ENCODE results near the gene SPTBN1.

The SPTBN1 gene

DNA sequence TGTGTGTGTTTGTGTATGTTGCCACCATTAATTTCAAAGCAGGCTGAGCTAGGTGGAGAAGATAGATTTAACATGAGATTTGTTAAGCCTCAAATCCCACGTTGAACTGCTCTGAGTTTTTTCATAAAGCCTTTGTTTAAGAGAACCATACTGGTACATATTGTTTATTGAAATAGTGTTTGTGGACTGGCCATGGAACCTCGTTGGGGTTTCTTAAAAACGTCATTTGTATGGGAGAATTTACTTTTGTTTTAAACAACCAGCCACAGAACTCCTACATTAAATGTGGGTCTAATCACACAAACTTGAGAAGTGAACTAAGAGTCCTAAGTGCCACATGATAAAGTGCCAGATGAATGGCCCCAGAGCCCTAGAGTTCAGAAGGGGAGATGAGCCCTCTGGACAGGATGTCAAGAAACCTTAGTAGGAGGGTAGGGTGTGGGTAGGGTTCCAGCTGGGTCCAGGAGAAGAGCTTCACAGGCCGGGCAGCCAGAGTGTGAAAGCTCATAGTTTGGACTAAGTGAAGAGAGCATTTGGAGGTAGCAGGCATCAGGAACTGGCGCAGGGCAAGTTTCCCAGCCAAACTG lies 146.7 kb downstream of the SPTBN1 start:
- no peak for DNase-seq (ENCODE audit: low spot score)
- in situ Hi-C loops (cut with MboI; ENCODE audit: low pct_unique_long_range_greater_than_20kb, low sequenced_read_pairs, unreplicated experiment), result no loop called here
- TF ChIP-seq, protein P1, sequence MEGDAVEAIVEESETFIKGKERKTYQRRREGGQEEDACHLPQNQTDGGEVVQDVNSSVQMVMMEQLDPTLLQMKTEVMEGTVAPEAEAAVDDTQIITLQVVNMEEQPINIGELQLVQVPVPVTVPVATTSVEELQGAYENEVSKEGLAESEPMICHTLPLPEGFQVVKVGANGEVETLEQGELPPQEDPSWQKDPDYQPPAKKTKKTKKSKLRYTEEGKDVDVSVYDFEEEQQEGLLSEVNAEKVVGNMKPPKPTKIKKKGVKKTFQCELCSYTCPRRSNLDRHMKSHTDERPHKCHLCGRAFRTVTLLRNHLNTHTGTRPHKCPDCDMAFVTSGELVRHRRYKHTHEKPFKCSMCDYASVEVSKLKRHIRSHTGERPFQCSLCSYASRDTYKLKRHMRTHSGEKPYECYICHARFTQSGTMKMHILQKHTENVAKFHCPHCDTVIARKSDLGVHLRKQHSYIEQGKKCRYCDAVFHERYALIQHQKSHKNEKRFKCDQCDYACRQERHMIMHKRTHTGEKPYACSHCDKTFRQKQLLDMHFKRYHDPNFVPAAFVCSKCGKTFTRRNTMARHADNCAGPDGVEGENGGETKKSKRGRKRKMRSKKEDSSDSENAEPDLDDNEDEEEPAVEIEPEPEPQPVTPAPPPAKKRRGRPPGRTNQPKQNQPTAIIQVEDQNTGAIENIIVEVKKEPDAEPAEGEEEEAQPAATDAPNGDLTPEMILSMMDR (IDR thresholded peaks at IDR 0.05; ENCODE audit: extremely low read depth, insufficient read depth, missing control alignments), result no peak

DNA sequence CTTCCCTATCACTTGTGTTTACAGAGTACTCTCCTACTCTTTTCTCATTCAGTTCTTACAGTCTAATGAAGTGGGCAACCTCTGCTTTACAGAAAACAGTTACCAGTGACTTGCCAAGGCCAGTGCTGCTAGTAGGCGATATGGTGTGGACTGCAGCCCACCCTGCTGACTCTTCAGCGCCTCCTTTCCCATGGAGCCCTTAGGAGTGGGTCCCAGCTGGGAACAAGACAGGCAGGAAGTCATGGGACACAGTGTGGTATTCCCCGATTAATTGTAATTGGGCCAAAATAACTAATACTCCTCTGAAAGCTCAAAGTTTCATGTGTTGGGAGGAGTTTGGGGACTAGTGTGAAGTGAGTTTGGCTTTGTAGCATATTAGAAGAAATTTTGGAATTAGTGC lies 147.2 kb downstream of the SPTBN1 start:
- DNase-seq (ENCODE audit: low spot score), result no peak
- in situ Hi-C loops (cut with MboI; ENCODE audit: low pct_unique_long_range_greater_than_20kb, low sequenced_read_pairs, unreplicated experiment), result no loop called here
- TF ChIP-seq, protein P1 (IDR thresholded peaks at IDR 0.05; ENCODE audit: extremely low read depth, insufficient read depth, missing control alignments), result no peak

DNA sequence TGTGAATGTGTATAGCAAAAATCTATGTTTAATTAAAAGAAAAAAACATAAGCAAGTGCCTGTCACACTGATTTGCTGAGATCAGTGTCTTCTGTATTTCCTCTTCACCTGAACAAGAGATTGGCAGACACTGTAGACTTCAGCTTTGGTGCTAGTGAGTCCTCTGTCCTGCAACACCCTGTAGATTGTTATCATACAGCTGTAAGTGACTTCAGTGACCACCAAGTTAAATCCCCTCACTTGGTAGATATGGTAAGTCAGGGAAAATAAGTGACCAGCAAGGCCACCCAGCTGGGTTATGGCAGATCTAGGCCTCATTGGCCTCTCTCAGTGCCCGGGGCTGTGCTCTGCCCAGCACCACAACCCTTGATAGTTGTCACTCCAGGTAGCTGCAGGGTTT lies 147.7 kb downstream of the SPTBN1 start:
- in situ Hi-C loops (cut with MboI; ENCODE audit: low pct_unique_long_range_greater_than_20kb, low sequenced_read_pairs, unreplicated experiment), result no loop called here
- no peak for DNase-seq (ENCODE audit: low spot score)
- TF ChIP-seq, protein P1 (IDR thresholded peaks at IDR 0.05; ENCODE audit: extremely low read depth, insufficient read depth, missing control alignments), result no peak

DNA sequence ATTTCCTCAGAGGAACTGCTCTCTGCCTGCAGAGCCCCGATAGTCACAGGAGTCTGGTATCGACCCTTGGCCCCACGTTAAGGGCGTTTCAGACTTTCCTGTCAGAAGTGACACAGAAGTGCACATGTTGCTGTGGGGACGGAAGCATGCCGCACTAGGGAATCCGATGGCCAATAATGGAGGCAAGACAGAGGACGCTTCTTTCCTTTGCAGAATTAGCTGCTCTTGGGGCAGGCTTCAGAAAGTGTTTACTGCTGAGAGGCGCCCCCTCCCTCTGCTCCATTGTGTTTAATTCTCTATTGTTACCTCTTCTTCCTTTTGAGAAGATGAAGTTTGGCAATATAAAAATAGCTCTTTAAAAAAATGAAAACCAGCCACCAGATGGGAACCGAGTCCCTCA lies 148.7 kb downstream of the SPTBN1 start:
- TF ChIP-seq, protein P1 (IDR thresholded peaks at IDR 0.05; ENCODE audit: extremely low read depth, insufficient read depth, missing control alignments), result no peak
- no peak for DNase-seq (ENCODE audit: low spot score)
- in situ Hi-C loops (cut with MboI; ENCODE audit: low pct_unique_long_range_greater_than_20kb, low sequenced_read_pairs, unreplicated experiment), result no loop called here

DNA sequence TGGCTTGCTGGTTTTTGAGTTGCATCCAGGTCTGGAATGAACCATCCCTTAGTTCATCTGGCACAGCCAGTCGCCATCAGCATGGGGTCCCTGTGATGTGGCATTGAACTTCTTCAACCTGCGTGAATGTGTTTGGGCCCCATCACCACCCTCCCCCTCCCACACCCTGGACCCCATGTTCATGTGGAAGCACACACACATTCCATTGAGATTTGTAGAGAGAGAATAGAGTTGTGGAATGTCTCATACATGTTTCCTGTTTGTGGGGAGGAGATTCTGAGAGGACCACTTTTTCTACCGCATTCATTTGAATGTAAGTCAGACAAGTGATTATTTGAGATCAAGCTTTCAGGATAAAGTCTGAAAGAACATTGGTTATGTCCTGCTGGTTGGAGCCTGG lies 149.7 kb downstream of the SPTBN1 start:
- in situ Hi-C loops (cut with MboI; ENCODE audit: low pct_unique_long_range_greater_than_20kb, low sequenced_read_pairs, unreplicated experiment), result no loop called here
- DNase-seq (ENCODE audit: low spot score), result no peak
- TF ChIP-seq, protein P1 (IDR thresholded peaks at IDR 0.05; ENCODE audit: extremely low read depth, insufficient read depth, missing control alignments), result no peak

DNA sequence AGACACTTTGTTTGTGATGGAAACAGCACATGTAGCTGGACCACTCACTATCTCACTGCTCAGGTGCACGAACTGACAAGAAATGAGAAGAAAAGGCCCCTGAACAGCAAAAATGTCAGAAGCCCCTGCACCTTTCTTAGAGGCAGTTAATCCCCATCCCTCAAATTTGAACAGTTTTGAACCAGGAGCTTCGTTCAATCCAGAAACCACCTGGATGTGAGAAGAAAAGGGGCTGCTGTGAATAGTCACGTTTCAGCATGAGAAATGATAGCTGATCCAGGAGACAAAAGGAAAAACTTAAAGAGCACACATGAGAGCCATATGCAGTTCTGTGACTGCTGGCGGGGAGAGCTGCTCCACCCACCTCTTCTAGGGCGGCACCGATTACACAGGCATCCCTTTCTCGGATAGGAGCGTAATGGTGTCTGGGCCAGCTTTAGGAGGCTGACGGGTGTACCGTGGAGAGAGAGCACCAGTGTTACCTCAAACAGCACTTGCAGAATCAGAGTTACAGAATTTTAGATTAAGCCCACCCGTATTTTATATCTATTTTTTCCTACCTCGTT lies 150.3 kb downstream of the SPTBN1 start:
- TF ChIP-seq, protein P1 (IDR thresholded peaks at IDR 0.05; ENCODE audit: extremely low read depth, insufficient read depth, missing control alignments), result no peak

More for the DNA sequence above, 150.3 kb downstream of the SPTBN1 start:
- no peak for DNase-seq (ENCODE audit: low spot score)
- in situ Hi-C loops (cut with MboI; ENCODE audit: low pct_unique_long_range_greater_than_20kb, low sequenced_read_pairs, unreplicated experiment), result no loop called here

Data from GM13977 (cell line).